Fibroblast of villous mesenchyme (primary cell): ENCODE measurements around the gene R3HDML. TPM values are rescaled to one million over a fixed set of nuclear protein-coding genes. Genes with fewer than 3 reads are reported as not detected.
"Not testable (repeated sequence)": the region's sequence is repeated elsewhere in the genome, so short reads cannot be mapped to it uniquely, and the experiment has no call there.

Source experiments
- DNase-seq: peaks from one replicate; pipeline ENCODE4 v3.0.0-alpha.2; 2010; ENCODE audit warnings: low read depth
- H3K4me3 ChIP-seq: 2 replicates; pipeline ENCODE4 v1.5.1; 2011; ENCODE audit warnings: low read depth, mild to moderate bottlenecking, low read length
- CTCF ChIP-seq: IDR thresholded peaks from 2 replicates; pipeline ENCODE4 v1.5.1; 2012; ENCODE audit warnings: low read depth, mild to moderate bottlenecking, low read length; ENCODE audit not compliant: insufficient read depth
- total RNA-seq: library from RNA; depleted of rRNA; stranded (reverse); fragments of >200 nt; gene quantifications from 2 replicates; pipeline ENCODE4 v1.2.3, GENCODE V29; 2012

The R3HDML gene
- total RNA-seq, 1 donor: not detected

- peak; percentile 97 for DNase-seq
- TF ChIP-seq CTCF: peak; percentile 91
- peak within 1 kb of the TSS; percentile 85 for H3K4me3 ChIP-seq
Observed at GRCh38 chr20:44310664-44311639, 25.9 kb upstream of the R3HDML start, which contains the start of gene FITM2. FITM2 (minus strand) TSS chr20:44311202; CDS start chr20:44311148, 54 bp downstream.

GRCh38 chr20:44314870-44315269, 22.0 kb upstream of the R3HDML start:
- no peak for DNase-seq
- no peak for TF ChIP-seq CTCF
- H3K4me3 ChIP-seq: no peak overlapping the region

GRCh38 chr20:44319839-44320422, 16.9 kb upstream of the R3HDML start:
- no peak for TF ChIP-seq CTCF
- DNase-seq: peak; percentile 16
- no peak overlapping the region for H3K4me3 ChIP-seq

GRCh38 chr20:44324343-44324742, 12.5 kb upstream of the R3HDML start:
- no peak overlapping the region for H3K4me3 ChIP-seq
- DNase-seq: no peak
- no peak for TF ChIP-seq CTCF

- no peak for TF ChIP-seq CTCF
- no peak for DNase-seq
- H3K4me3 ChIP-seq: no peak overlapping the region
Observed at GRCh38 chr20:44326391-44327159, 10.3 kb upstream of the R3HDML start.

- H3K4me3 ChIP-seq, DNase-seq: not testable (repeated sequence)
Observed at GRCh38 chr20:44327748-44328147, 9.1 kb upstream of the R3HDML start.

- no peak overlapping the region for H3K4me3 ChIP-seq
- TF ChIP-seq CTCF: no peak
- no peak for DNase-seq
Observed at GRCh38 chr20:44328428-44328827, 8.4 kb upstream of the R3HDML start.
